Measurements from ENCODE around the gene RNF222.

DNA sequence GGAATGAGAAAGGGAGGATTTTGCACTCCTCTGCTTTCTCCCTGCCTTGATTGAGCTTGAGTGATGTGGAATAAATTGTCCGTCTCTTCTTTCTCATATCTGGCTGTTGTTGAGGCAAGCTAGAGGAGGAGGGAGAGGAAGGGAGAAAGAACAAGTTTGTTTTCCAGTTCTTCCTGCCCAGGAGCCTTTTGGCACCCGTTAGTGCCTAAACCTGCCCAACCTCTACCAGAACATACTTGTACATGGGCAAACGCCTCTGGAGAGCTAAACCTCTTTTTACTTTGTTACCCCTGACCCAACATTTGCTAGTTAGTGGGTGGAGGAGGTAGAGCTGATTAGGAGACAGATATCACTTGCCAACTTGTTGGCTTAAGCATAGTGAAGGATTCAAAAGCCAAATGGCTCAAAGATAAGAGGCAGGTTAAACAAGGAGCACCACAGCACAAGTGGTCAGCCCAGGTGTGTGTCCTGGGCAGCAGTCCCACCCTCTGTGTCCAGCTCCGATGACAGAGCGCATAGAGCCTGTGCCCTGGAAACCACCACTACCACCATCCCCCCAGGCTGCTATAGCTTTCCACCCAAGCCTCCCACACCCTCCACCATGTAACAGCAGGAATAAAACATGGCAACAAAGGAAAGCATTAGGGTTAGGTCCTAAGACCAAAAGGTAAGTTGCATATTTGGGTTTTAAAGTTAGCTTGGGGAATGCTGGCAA is 51.5 kb downstream of the RNF222 start:
- TF ChIP-seq BACH1 (IDR thresholded peaks at IDR 0.05; ENCODE audit: borderline replicate concordance) = no peak
- TF ChIP-seq RCOR1 (conservative IDR thresholded peaks at IDR 0.05; ENCODE audit: low read depth, low read length) = no peak
